SU-DHL-6 (cell line): Measurements from ENCODE around the gene NAGPA.

Experiments
- H2AFZ ChIP-seq: fragments of 200-600 bp; sonication (generic); 2 replicates; pipeline ENCODE4 v1.6.1; 2014; ENCODE audit warnings: low read depth, mild to moderate bottlenecking, moderate library complexity, mixed read lengths, antibody characterized with exemption, low read length; ENCODE audit not compliant: severe bottlenecking
- H3F3A ChIP-seq: fragments of 200-600 bp; shearing (Covaris generic); 2 replicates; pipeline ENCODE4 v1.6.0; 2016; ENCODE audit warnings: antibody characterized with exemption, mild to moderate bottlenecking; ENCODE audit not compliant: insufficient read depth
- H3K27ac ChIP-seq: fragments of 200-600 bp; sonication (generic); 2 replicates; pipeline ENCODE4 v1.5.1; 2016; ENCODE audit warnings: low read depth, mild to moderate bottlenecking, low read length, moderate library complexity, mixed read lengths
- H3K27me3 ChIP-seq: fragments of 200-600 bp; sonication (generic), shearing (Covaris generic); 2 replicates; pipeline ENCODE4 v1.6.0; 2014; ENCODE audit warnings: mild to moderate bottlenecking, low read length
- H3K36me3 ChIP-seq: fragments of 200-600 bp; sonication (generic); 2 replicates; pipeline ENCODE4 v1.6.1; 2014; ENCODE audit warnings: mild to moderate bottlenecking, low read length, mixed read lengths
- H3K4me2 ChIP-seq: fragments of 300-600, 200-600 bp; shearing (Covaris generic), sonication (generic); 2 replicates; pipeline ENCODE4 v1.6.0; 2014; ENCODE audit warnings: low read length, low read depth, mild to moderate bottlenecking; ENCODE audit not compliant: poor library complexity, severe bottlenecking
- H3K4me3 ChIP-seq: fragments of 200-600 bp; sonication (generic); 2 replicates; pipeline ENCODE4 v1.5.1; 2014; ENCODE audit warnings: antibody characterized with exemption, low read length, mild to moderate bottlenecking, mixed read lengths; ENCODE audit not compliant: insufficient read depth, poor library complexity, severe bottlenecking
- H3K79me2 ChIP-seq: fragments of 200-600 bp; sonication (generic); 2 replicates; pipeline ENCODE4 v1.6.1; 2014; ENCODE audit warnings: mild to moderate bottlenecking, low read length, moderate library complexity; ENCODE audit not compliant: insufficient read depth
- H3K9ac ChIP-seq: fragments of 200-600 bp; sonication (generic); 2 replicates; pipeline ENCODE4 v1.7.0; 2014; ENCODE audit warnings: mild to moderate bottlenecking, low read length
- H3K9me2 ChIP-seq: fragments of 200-600 bp; sonication (generic); replicated peaks from 2 replicates; pipeline ENCODE4 v1.6.1; 2014; ENCODE audit warnings: low read length; ENCODE audit not compliant: insufficient read depth
- H3K9me3 ChIP-seq: fragments of 200-600 bp; sonication (generic); 2 replicates; pipeline ENCODE4 v1.6.1; 2014; ENCODE audit warnings: low read length, mixed read lengths; ENCODE audit not compliant: insufficient read depth
- H4K20me1 ChIP-seq: fragments of 200-600 bp; sonication (generic); 2 replicates; pipeline ENCODE4 v1.6.1; 2014; ENCODE audit warnings: low read depth, mild to moderate bottlenecking, antibody characterized with exemption, low read length, moderate library complexity, mixed read lengths
- CTCF ChIP-seq: fragments of 200-600 bp; sonication (generic); IDR thresholded peaks from one replicate; pipeline ENCODE4 v1.5.1; 2017; ENCODE audit warnings: antibody characterized with exemption, mild to moderate bottlenecking, low read length, moderate library complexity; ENCODE audit not compliant: insufficient read depth, poor library complexity, severe bottlenecking
- EZH2phosphoT487 ChIP-seq: fragments of 200-600 bp; sonication (generic), shearing (Covaris generic); conservative IDR thresholded peaks from 2 replicates; pipeline ENCODE4 v1.6.1; 2018; ENCODE audit warnings: mild to moderate bottlenecking, antibody characterized with exemption, low read length, moderate library complexity, mixed read lengths

Gene NAGPA

DNA sequence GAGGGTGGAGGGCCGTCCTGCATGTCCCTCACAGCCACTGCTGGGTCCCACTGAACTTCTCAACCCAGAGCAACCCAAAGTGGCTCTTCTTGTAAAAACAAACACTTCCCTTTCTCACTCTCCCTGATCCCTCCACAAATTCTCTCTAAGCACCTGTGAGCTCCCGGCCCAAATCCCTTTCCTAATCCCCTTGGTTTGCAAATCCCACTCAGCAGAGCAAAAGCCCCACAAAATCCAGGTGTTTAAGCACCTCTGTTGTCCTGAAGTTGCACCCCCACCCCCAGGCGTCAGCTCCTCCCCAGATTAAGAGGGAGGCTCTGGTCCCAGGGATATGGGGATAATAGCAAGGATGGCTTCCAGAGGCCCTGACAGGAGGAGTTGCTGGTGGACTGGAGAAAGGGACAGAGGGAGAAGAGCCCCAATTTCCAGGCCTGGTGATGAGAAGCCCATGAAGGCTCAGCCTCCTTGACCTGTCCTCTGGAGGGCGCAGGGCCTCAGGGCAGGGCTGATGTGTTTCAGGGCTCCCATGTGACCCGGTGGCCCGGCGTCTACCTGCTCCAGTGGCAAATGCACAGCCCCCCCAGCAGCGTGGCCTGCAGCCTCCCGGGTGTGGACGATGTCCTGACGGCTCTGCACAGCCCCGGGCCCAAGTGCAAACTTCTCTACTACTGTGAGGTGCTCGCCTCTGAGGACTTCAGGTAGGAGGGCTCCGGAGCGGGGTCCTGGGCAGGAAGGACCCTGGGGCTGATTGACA, 23.0 kb downstream of the NAGPA start:
- H4K20me1 ChIP-seq = no peaks in the 10 kb centered on the region
- H3K79me2 ChIP-seq = no peaks in the 10 kb centered on the region
- no peak overlapping the region for H3K4me2 ChIP-seq
- no peak overlapping the region for H3K27ac ChIP-seq
- no peaks in the 10 kb centered on the region for H3F3A ChIP-seq
- H3K27me3 ChIP-seq = no peaks in the 10 kb centered on the region
- H3K9me2 ChIP-seq = no peaks in the 10 kb centered on the region
- TF ChIP-seq EZH2phosphoT487 (no peak), CTCF (no peak)
- H3K9me3 ChIP-seq = no peaks in the 10 kb centered on the region
- no peak overlapping the region for H3K9ac ChIP-seq
- no peak overlapping the region for H3K4me3 ChIP-seq
- no peaks in the 10 kb centered on the region for H3K36me3 ChIP-seq
- no peak overlapping the region for H2AFZ ChIP-seq

DNA sequence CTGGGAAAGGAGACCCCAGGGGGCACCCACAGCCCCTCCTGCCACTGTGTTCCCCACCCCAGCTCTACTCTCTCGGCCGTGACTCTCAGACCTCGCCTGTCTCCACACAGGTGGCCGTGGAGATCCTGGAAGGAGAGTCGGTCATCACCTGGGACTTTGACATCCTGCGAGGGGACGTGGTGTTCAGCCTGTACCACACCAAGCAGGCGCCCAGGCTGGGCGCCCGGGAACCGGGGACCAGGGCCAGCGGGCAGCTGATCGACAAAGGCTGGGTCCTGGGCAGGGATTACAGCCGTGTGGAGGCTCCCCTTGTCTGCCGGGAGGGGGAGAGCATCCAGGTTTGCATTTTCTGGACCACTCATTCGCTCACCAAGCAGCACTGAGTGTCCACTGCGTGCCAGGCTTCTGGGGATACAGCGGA, 25.4 kb downstream of the NAGPA start:
- H3K36me3 ChIP-seq = no peaks in the 10 kb centered on the region
- no peak overlapping the region for H2AFZ ChIP-seq
- no peak overlapping the region for H3K27ac ChIP-seq
- no peaks in the 10 kb centered on the region for H3F3A ChIP-seq
- H3K9me3 ChIP-seq = no peaks in the 10 kb centered on the region
- TF ChIP-seq CTCF (no peak), EZH2phosphoT487 (no peak)
- H3K4me3 ChIP-seq = no peak overlapping the region
- no peak overlapping the region for H3K4me2 ChIP-seq
- H4K20me1 ChIP-seq = no peaks in the 10 kb centered on the region
- no peak overlapping the region for H3K9ac ChIP-seq
- H3K79me2 ChIP-seq = no peaks in the 10 kb centered on the region
- no peaks in the 10 kb centered on the region for H3K27me3 ChIP-seq
- no peaks in the 10 kb centered on the region for H3K9me2 ChIP-seq

- H3K36me3 ChIP-seq = no peaks in the 10 kb centered on the region
- H2AFZ ChIP-seq = no peak overlapping the region
- no peak overlapping the region for H3K27ac ChIP-seq
- no peaks in the 10 kb centered on the region for H3K9me3 ChIP-seq
- H3F3A ChIP-seq = no peaks in the 10 kb centered on the region
- H3K79me2 ChIP-seq = no peaks in the 10 kb centered on the region
- TF ChIP-seq EZH2phosphoT487 (no peak), CTCF (no peak)
- no peak overlapping the region for H3K4me3 ChIP-seq
- no peaks in the 10 kb centered on the region for H3K9me2 ChIP-seq
- no peak overlapping the region for H3K4me2 ChIP-seq
- H3K9ac ChIP-seq = no peak overlapping the region
- no peaks in the 10 kb centered on the region for H4K20me1 ChIP-seq
- H3K27me3 ChIP-seq = no peaks in the 10 kb centered on the region
Measured at GRCh38 chr16:5007256-5007655, 26.5 kb downstream of the NAGPA start.
